ENCODE measurements around the gene MAP2K5. TPM values are rescaled to one million over a fixed set of nuclear protein-coding genes. Genes with fewer than 3 reads are reported as not detected.
A peak's percentile ranks its signal among the peaks of the same experiment; 100 is the strongest.

MAP2K5 gene
- total RNA-seq, 1 experiment from 2014 or later, result 3.2 TPM

DNA sequence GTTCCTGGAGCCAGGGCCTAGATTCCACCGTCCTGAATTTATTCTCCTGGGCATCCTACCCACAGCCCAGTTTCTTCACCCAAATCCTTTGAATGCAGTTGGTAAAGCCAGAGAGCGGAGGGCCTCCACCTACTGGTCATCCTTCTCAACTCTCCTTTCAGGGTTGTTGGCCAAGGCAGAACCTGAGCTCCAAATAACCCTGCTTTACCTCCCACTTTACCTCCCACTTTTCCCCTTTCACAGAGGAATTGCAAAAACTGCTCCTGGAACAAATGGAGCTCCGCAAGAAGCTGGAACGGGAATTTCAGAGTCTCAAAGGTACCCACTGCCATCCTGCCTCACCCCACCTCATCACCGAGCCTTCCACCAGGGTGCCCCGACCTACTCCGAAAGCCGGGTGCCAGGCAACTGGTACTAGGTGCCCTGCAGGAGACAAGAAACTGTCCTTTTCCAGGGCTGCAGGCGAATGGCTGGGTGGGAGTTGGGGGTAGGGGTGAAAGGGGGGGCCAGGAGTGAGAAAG, 289.6 kb downstream of the MAP2K5 start:
- Histone ChIP-seq H3K27me3 (ENCODE audit: control insufficient read depth, insufficient read depth, low read length) (peaks cover 98% of the 10 kb centered on the region), H3K4me3 (ENCODE audit: insufficient read depth, low read depth, low read length) (no peak overlapping the region), H3K36me3 (replicated peaks; ENCODE audit: control insufficient read depth, insufficient read depth, low read length) (no peaks in the 10 kb centered on the region)
- DNase-seq, result peak; percentile 78

DNA sequence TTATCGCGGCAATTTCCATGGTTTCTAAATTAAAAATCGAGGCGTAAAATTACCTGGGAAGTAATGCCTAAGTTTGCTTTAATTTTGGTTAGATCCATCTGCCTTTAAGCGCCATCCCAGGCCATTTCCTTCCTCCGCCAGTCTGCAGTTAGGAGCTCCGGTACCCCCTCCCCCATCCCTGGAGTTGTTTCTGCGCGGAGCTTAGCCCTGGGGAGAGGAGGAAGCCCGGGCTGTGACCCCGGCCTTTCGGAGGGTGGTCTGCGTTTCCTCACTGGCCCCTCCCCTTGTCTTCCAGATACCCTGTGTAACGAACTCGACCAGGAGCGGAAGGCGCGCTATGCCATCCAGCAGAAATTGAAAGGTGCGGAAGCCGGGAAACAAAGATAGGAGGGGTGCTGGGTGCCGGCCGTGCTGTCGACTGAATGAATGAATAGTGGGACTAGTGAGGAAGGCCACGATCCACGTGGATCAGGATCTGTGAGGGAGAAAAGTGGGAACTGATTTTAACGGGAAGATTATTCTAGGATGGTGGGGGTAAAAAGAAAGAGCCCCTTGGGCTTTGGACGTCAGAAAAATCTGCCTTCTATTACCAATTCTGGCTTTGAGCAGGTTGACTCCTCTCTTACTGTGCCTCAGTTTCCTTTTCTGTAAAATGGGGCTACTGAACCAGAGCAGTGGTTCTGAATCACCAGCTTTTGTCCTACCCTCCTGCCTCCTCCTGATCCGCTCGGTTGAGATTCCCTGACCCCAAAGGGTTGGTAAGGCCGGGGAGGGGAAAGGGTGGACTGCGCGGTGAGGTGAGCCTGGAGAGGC, 290.6 kb downstream of the MAP2K5 start:
- H3K36me3 ChIP-seq (replicated peaks; ENCODE audit: control insufficient read depth, insufficient read depth, low read length), result no peaks in the 10 kb centered on the region
- H3K4me3 ChIP-seq (ENCODE audit: insufficient read depth, low read depth, low read length), result peak overlapping the region; percentile 45
- peak; percentile 83 for DNase-seq
- peaks cover 98% of the 10 kb centered on the region for H3K27me3 ChIP-seq (ENCODE audit: control insufficient read depth, insufficient read depth, low read length)

DNA sequence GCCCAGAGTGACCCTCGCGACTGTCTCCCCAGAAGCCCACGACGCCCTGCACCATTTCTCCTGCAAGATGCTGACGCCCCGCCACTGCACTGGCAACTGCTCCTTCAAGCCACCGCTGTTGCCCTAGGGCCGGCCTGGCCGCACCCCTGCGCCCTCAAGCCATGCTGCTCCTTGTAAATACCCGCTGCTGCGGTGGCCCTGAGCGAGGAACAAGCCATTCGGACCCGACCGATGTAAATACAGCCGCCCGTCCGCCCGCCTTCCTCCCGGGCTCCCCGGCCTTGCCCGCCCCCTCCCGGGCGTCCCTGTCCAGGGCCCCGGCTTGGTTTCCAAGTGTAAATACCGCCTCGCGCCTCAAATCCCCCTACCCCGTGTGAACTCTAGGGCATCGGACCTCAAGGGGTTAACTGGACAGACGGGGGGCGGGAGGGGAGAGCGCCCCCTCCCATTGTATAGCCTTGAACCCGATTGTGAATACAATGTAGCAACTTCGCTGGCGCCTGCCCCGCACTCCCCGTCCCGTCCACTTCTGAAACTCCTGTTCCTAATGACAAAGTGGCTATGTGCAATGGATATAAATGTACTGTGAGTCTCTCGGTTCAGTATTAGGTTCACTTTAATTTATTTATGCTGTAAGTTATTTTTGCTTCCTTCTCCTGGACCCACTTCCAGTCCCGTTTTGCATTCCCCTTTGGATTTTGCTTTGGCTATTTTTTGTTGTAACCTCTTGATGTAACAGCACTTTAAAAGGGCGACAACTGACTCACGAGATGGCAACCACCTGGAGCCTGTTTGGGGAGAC, 291.4 kb downstream of the MAP2K5 start:
- no peaks in the 10 kb centered on the region for H3K36me3 ChIP-seq (replicated peaks; ENCODE audit: control insufficient read depth, insufficient read depth, low read length)
- H3K27me3 ChIP-seq (ENCODE audit: control insufficient read depth, insufficient read depth, low read length), result peaks cover 98% of the 10 kb centered on the region
- peak; percentile 92 for DNase-seq
- peak overlapping the region; percentile 45 for H3K4me3 ChIP-seq (ENCODE audit: insufficient read depth, low read depth, low read length)

- H3K27me3 ChIP-seq (ENCODE audit: control insufficient read depth, insufficient read depth, low read length), result peaks cover 92% of the 10 kb centered on the region
- H3K4me3 ChIP-seq (ENCODE audit: insufficient read depth, low read depth, low read length), result peak overlapping the region; percentile 45
- H3K36me3 ChIP-seq (replicated peaks; ENCODE audit: control insufficient read depth, insufficient read depth, low read length), result no peaks in the 10 kb centered on the region
- peak; percentile 83 for DNase-seq
These were observed 292.2 kb downstream of the MAP2K5 start for GRCh38 chr15:67834581-67835296.

DNA sequence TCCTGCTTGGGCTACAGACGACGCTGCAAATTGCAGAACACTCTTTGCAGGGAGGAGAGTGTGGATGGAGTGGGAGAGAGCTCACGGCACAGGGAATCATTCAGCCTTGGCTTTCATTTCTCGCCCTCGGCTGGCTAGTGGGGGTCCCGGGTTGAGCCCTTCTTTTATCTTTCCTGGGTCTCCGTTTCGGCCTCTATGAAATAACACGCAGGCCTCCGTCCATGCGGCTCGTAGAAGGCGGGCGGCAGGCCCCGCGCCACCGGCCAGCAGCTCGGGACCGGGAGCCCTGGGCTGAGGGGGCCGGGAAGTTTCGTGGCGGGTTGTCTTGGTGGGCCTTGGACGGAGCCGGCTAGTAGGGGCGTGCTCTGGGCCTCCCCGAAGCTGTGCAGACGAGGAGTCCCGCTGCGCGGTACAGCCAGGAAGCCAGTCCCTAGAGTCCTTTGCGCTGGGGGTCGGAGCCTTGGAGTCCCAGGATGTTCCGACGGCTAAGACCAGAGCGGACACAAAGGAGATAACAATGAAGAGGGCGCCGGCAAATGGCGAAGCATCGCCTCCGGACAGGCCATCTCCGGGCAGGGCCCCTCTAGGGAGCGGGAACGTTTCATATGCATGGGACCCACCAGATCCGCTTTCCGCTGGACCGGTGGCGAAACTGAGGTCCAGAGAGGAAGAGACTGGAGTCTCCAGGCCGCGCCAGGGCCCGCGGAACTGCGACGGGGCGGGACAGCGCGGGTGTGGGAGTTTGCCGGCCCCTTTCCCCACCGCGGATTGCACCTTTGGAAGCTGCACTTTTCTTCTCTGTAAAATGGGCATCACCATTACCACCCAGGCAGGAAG, 293.0 kb downstream of the MAP2K5 start:
- Histone ChIP-seq H3K27me3 (ENCODE audit: control insufficient read depth, insufficient read depth, low read length) (peaks cover 85% of the 10 kb centered on the region), H3K4me3 (ENCODE audit: insufficient read depth, low read depth, low read length) (peak overlapping the region; percentile 45)
- DNase-seq, result peak; percentile 82

DNA sequence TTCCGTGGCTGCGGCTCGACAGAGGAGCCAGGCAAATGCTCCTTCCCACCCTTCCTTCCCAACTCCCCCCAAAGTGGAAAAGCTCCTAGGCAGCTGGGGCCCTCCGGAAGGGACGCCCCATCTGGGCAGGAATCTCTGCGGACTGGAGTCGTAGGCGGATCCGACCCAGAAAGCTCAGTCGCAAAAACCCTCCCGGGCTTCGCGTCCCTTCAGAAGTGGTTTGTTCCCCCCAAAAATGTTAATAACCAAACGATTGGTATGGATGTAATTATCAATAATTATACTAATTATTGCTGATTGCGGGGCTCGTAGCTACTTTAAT, 293.6 kb downstream of the MAP2K5 start:
- Histone ChIP-seq H3K27me3 (ENCODE audit: control insufficient read depth, insufficient read depth, low read length) (peaks cover 81% of the 10 kb centered on the region), H3K36me3 (replicated peaks; ENCODE audit: control insufficient read depth, insufficient read depth, low read length) (no peaks in the 10 kb centered on the region), H3K4me3 (ENCODE audit: insufficient read depth, low read depth, low read length) (peak overlapping the region; percentile 45)
- DNase-seq, result peak; percentile 78

More for the DNA sequence above, 293.0 kb downstream of the MAP2K5 start:
- H3K36me3 ChIP-seq (replicated peaks; ENCODE audit: control insufficient read depth, insufficient read depth, low read length), result no peaks in the 10 kb centered on the region

GRCh38 chr15:67836477-67836876, 294.0 kb downstream of the MAP2K5 start:
- H3K36me3 ChIP-seq (replicated peaks; ENCODE audit: control insufficient read depth, insufficient read depth, low read length), result no peaks in the 10 kb centered on the region
- peak; percentile 85 for DNase-seq
- peaks cover 77% of the 10 kb centered on the region for H3K27me3 ChIP-seq (ENCODE audit: control insufficient read depth, insufficient read depth, low read length)
- H3K4me3 ChIP-seq (ENCODE audit: insufficient read depth, low read depth, low read length), result no peak overlapping the region

DNA sequence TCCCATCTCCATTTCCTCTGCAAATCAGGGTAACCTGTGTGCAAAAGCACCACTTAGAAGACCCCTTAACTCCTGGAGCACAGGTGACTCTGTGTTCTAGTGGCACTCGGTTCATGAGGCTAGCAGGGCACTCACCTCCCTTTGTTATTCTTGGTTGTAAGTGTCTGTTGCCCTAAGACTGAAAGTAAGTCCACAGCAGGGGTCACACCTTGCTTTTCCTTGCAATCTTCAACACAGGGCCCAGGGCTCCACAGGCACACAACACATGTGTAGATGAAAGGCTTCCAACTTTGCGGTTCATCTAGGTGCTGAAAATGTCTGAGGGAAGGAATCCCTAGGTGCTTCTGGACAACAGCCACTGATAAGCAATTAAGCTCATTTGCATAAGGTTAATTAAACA, 294.5 kb downstream of the MAP2K5 start:
- Histone ChIP-seq H3K4me3 (ENCODE audit: insufficient read depth, low read depth, low read length) (no peak overlapping the region), H3K27me3 (ENCODE audit: control insufficient read depth, insufficient read depth, low read length) (peaks cover 73% of the 10 kb centered on the region), H3K36me3 (replicated peaks; ENCODE audit: control insufficient read depth, insufficient read depth, low read length) (no peaks in the 10 kb centered on the region)
- DNase-seq, result peak; percentile 49

DNA sequence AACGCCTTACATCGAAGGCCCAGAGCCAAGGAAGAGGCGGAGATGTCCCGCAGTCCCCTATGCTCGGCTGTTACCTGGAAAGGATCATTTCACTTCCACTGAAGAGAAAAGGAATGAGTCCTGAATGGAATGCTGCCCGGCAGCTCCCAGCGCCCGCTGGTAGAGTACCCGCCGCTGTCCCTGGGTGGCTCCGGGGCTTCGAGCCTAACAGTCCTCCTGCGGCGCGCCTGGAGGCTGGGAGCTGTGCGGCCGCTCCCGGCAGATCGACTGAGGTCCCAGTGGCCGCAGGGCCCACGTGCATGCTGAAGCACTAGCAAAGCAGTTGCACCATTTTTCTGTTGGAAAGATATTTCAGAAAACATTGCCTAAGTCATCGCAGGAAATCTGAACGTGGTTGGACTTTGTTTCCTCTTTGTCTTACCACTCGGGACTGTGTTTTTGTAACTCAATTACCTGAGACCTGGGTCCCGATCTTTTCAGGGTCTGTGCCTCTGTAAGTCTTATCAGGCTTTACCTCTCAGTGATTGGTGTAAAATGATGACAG, 296.4 kb downstream of the MAP2K5 start:
- peak; percentile 92 for DNase-seq
- Histone ChIP-seq H3K27me3 (ENCODE audit: control insufficient read depth, insufficient read depth, low read length) (peaks cover 54% of the 10 kb centered on the region), H3K4me3 (ENCODE audit: insufficient read depth, low read depth, low read length) (peak overlapping the region; percentile 40), H3K36me3 (replicated peaks; ENCODE audit: control insufficient read depth, insufficient read depth, low read length) (no peaks in the 10 kb centered on the region)

DNA sequence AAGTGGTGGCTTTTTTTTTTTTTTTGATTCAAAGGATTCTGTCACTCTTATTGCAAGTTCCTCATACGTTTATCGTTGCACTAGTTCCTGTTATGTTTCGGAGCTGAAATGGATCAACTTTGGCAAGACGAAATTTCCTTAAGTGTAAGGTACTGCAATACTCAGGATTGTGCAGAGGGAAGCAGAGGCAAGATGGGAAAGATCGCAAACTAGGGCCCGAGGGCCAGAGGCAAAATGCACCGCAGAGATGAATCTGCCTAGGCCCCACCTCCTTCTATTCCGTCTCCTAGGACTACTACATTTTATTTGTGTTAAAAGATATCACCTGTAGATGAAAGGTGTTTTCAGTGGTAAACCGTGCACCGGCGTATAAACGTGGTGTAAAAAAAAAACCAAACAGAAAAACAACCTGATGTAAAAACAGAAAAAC, 297.0 kb downstream of the MAP2K5 start:
- Histone ChIP-seq H3K4me3 (ENCODE audit: insufficient read depth, low read depth, low read length) (peak overlapping the region; percentile 93), H3K27me3 (ENCODE audit: control insufficient read depth, insufficient read depth, low read length) (peaks cover 47% of the 10 kb centered on the region), H3K36me3 (replicated peaks; ENCODE audit: control insufficient read depth, insufficient read depth, low read length) (no peaks in the 10 kb centered on the region)
- peak; percentile 73 for DNase-seq

DNA sequence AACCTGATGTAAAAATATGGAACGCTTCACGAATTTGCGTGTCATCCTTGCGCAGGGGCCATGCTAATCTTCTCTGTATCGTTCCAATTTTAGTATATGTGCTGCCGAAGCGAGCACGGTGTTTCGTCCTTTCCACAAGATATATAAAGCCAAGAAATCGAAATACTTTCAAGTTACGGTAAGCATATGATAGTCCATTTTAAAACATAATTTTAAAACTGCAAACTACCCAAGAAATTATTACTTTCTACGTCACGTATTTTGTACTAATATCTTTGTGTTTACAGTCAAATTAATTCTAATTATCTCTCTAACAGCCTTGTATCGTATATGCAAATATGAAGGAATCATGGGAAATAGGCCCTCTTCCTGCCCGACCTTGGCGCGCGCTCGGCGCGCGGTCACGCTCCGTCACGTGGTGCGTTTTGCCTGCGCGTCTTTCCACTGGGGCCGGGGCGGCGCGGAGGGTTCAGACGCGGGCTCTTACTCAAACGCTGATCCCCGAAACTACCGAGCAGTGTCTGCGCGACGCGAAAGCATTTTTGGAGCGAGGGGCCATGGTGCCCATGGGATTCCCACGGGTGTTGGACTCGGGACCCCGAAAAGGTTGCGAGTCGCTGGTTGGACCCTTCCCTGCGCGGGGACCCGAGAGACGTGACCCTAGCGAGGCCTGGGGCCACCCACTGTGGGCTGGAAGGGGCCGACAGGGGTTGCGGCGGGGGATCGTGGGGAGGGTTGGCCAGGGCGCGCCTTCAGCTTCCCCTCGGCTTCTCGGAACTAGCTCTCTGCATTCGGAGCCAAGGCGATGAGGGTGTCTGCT, 297.6 kb downstream of the MAP2K5 start, which contains the start of gene RNU6-1:
TSS of gene RNU6-1 (minus strand) at position 117 of the 820 bp plus-strand sequence.
- DNase-seq, result peak; percentile 95
- Histone ChIP-seq H3K4me3 (ENCODE audit: insufficient read depth, low read depth, low read length) (peak within 1 kb of the TSS; percentile 93), H3K27me3 (ENCODE audit: control insufficient read depth, insufficient read depth, low read length) (peaks cover 41% of the 10 kb centered on the region), H3K36me3 (replicated peaks; ENCODE audit: control insufficient read depth, insufficient read depth, low read length) (no peaks in the 10 kb centered on the region)

GRCh38 chr15:67840749-67841512, 298.4 kb downstream of the MAP2K5 start:
- peak; percentile 67 for DNase-seq
- peaks cover 33% of the 10 kb centered on the region for H3K27me3 ChIP-seq (ENCODE audit: control insufficient read depth, insufficient read depth, low read length)
- peak overlapping the region; percentile 93 for H3K4me3 ChIP-seq (ENCODE audit: insufficient read depth, low read depth, low read length)

More at GRCh38 chr15:67840749-67841512, 298.4 kb downstream of the MAP2K5 start:
- H3K36me3 ChIP-seq (replicated peaks; ENCODE audit: control insufficient read depth, insufficient read depth, low read length), result no peaks in the 10 kb centered on the region

Data from H7 (cell line).